Measurements from ENCODE around the gene RFPL2. TPM values are rescaled to one million over a fixed set of nuclear protein-coding genes. Genes with fewer than 3 reads are reported as not detected.

RFPL2 gene
- total RNA-seq, 1 donor = not detected

GRCh38 chr22:32207971-32208480 is 3.2 kb upstream of the RFPL2 start:
- no peak for DNase-seq (ENCODE audit: low read depth)
- no peak overlapping the region for H3K4me3 ChIP-seq (ENCODE audit: low read depth, low read length)
- TF ChIP-seq CTCF (IDR thresholded peaks at IDR 0.05; ENCODE audit: insufficient read depth, low read length) = no peak

- TF ChIP-seq CTCF (IDR thresholded peaks at IDR 0.05; ENCODE audit: insufficient read depth, low read length) = peak; percentile 53
- H3K4me3 ChIP-seq (ENCODE audit: low read depth, low read length) = no peak overlapping the region
- DNase-seq (ENCODE audit: low read depth) = peak; percentile 4
These were observed 2.2 kb upstream of the RFPL2 start for GRCh38 chr22:32206774-32207758.

GRCh38 chr22:32205974-32206773 is 1.3 kb upstream of the RFPL2 start:
- no peak for DNase-seq (ENCODE audit: low read depth)
- TF ChIP-seq CTCF (IDR thresholded peaks at IDR 0.05; ENCODE audit: insufficient read depth, low read length) = peak; percentile 1
- H3K4me3 ChIP-seq (ENCODE audit: low read depth, low read length) = no peak overlapping the region

- DNase-seq (ENCODE audit: low read depth) = peak; percentile 0
These were observed 625 bp downstream of the RFPL2 start for GRCh38 chr22:32204040-32204855.

GRCh38 chr22:32203181-32204039 is 1.5 kb downstream of the RFPL2 start:
- no peak for DNase-seq (ENCODE audit: low read depth)
- TF ChIP-seq CTCF (IDR thresholded peaks at IDR 0.05; ENCODE audit: insufficient read depth, low read length) = no peak

More at GRCh38 chr22:32204040-32204855, 625 bp downstream of the RFPL2 start:
- H3K4me3 ChIP-seq (ENCODE audit: low read depth, low read length) = no peak overlapping the region
- TF ChIP-seq CTCF (IDR thresholded peaks at IDR 0.05; ENCODE audit: insufficient read depth, low read length) = no peak

More at GRCh38 chr22:32203181-32204039, 1.5 kb downstream of the RFPL2 start:
- H3K4me3 ChIP-seq (ENCODE audit: low read depth, low read length) = no peak overlapping the region

Measured in fibroblast of the aortic adventitia (primary cell).